ENCODE data around the gene ANKFY1.

Gene ANKFY1

DNA sequence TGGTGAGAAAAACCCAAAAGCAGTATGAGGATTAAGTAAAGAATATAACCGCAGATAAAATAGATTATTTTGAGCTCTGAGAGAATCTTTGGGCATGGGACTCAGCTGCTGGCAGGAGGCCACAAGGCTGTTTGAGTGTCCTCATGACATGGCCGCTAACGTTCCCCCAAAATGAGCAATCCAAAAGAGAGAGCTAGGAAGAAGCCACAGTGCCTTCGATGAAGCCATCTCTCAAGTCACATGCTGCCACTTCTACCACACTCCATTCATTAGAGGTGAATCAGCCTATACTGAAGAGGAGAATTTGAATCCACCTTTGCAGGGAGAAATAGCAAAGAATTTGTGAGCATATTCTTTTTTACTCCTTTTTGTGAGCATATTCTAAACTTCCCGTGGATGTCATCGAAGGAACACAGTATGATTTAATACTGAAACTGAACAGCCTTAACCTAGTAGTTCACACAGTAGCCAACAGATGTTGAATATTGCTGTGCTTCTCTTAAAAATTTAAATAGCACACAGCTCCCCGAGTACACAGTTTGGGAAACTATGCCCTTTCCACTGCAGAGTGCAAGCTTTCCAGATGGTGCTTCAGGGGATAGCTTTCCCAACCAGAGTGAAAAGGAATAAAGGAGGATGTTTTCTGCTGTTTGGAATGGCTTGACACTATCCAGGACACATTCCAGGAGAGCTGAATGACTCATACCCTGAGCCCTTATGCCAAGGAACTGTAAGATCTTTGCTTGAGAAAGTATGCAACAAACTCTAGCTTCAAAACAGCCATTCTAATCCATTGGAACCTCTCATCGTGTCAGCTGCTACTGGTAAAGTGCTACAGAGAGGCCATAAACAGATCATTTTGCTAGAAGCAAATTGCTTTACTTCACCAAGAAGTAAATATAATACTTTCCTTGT, 33.9 kb downstream of the ANKFY1 start:
- TF ChIP-seq, protein P1, sequence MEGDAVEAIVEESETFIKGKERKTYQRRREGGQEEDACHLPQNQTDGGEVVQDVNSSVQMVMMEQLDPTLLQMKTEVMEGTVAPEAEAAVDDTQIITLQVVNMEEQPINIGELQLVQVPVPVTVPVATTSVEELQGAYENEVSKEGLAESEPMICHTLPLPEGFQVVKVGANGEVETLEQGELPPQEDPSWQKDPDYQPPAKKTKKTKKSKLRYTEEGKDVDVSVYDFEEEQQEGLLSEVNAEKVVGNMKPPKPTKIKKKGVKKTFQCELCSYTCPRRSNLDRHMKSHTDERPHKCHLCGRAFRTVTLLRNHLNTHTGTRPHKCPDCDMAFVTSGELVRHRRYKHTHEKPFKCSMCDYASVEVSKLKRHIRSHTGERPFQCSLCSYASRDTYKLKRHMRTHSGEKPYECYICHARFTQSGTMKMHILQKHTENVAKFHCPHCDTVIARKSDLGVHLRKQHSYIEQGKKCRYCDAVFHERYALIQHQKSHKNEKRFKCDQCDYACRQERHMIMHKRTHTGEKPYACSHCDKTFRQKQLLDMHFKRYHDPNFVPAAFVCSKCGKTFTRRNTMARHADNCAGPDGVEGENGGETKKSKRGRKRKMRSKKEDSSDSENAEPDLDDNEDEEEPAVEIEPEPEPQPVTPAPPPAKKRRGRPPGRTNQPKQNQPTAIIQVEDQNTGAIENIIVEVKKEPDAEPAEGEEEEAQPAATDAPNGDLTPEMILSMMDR (IDR thresholded peaks at IDR 0.05; ENCODE audit: low read depth, low read length): no peak
- Histone ChIP-seq H3K4me1 (no peaks in the 10 kb centered on the region), H3K27me3 (no peaks in the 10 kb centered on the region), H3K36me3 (no peaks in the 10 kb centered on the region; the same call in none of the 2 replicates), H3K4me3 (ENCODE audit: low read depth, low read length) (no peak overlapping the region), H3K9me3 (no peaks in the 10 kb centered on the region)
- DNase-seq: no peak

DNA sequence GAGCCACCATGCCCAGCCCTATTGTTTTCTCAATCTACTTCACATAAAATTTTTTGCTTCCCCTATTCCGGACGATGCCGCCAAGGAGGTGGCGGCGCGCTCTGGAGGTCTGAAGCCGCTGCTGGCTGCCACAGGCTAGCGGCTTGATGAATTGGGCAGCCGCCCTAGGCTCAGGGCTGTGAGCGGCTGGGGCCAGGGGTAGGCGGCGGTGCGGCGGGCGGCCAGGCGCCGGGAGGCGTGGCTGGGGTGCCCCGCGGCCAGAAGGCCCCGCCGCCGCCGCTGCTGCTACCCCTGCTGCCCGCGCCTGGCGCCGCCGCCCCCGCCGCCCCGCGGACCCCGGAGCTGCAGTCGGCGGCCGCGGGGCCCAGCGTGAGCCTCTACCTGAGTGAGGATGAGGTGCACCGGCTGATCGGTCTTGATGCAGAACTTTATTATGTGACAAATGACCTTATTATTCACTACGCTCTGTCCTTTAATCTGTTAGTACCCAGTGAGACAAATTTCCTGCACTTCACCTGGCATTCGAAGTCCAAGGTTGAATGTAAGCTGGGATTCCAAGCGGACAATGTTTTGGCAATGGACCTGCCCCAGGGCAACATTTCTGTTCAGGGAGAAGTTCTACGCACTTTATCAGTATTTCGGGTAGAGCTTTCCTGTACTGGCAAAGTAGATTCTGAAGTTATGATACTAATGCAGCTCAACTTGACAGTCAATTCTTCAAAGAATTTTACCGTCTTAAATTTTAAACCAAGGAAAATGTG, 41.7 kb downstream of the ANKFY1 start:
- no peak for DNase-seq
- Histone ChIP-seq H3K4me3 (ENCODE audit: low read depth, low read length) (no peak overlapping the region), H3K4me1 (no peaks in the 10 kb centered on the region), H3K9me3 (no peaks in the 10 kb centered on the region), H3K36me3 (no peaks in the 10 kb centered on the region), H3K27me3 (no peaks in the 10 kb centered on the region)
- TF ChIP-seq, protein P1 (IDR thresholded peaks at IDR 0.05; ENCODE audit: low read depth, low read length): no peak

DNA sequence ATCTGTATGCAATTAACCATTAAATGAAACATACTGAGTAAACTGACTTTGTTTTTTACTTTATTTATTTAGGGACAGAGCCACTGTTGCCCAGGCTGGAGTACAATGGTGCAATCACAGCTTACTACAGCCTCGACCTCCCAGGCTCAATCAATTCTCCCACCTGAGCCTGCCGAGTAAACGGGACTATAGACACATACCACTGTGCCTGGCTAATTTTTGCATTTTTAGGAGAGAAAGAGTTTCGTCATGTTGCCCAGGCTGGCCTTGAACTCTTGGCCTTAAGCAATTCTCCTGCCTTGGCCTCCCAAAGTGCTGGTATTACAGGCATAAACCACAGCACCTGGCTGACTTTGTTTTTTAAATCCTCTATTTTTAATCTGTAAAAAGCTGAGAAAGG, 42.6 kb downstream of the ANKFY1 start:
- H3K4me1 ChIP-seq: no peaks in the 10 kb centered on the region
- TF ChIP-seq, protein P1 (IDR thresholded peaks at IDR 0.05; ENCODE audit: low read depth, low read length): no peak
- no peak overlapping the region for H3K4me3 ChIP-seq (ENCODE audit: low read depth, low read length)
- H3K27me3 ChIP-seq: no peaks in the 10 kb centered on the region
- no peaks in the 10 kb centered on the region for H3K36me3 ChIP-seq
- no peak for DNase-seq
- no peaks in the 10 kb centered on the region for H3K9me3 ChIP-seq

- no peaks in the 10 kb centered on the region for H3K4me1 ChIP-seq
- TF ChIP-seq, protein P1 (IDR thresholded peaks at IDR 0.05; ENCODE audit: low read depth, low read length): no peak
- no peak for DNase-seq
- no peak overlapping the region for H3K4me3 ChIP-seq (ENCODE audit: low read depth, low read length)
- no peaks in the 10 kb centered on the region for H3K9me3 ChIP-seq
- H3K27me3 ChIP-seq: no peaks in the 10 kb centered on the region
- no peaks in the 10 kb centered on the region for H3K36me3 ChIP-seq
These were observed 43.1 kb downstream of the ANKFY1 start for GRCh38 chr17:4220655-4221054.

GRCh38 chr17:4219241-4219640, 44.5 kb downstream of the ANKFY1 start:
- H3K27me3 ChIP-seq: no peaks in the 10 kb centered on the region
- DNase-seq: no peak
- TF ChIP-seq, protein P1 (IDR thresholded peaks at IDR 0.05; ENCODE audit: low read depth, low read length): no peak

More at GRCh38 chr17:4219241-4219640, 44.5 kb downstream of the ANKFY1 start:
- Histone ChIP-seq H3K4me1 (no peaks in the 10 kb centered on the region), H3K9me3 (no peaks in the 10 kb centered on the region), H3K4me3 (ENCODE audit: low read depth, low read length) (no peak overlapping the region), H3K36me3 (no peaks in the 10 kb centered on the region)

All from BE2C (cell line).